Upper lobe of left lung (tissue), 4 donors: Measurements from ENCODE around the gene RASSF4.

Source experiments
- CTCF ChIP-seq, 6 experiments: fragments of 450-650 bp in 4 of 6; fragments of 200-600 bp in 2 of 6; sonication (generic) in 2 of 6; IDR thresholded peaks; one replicate each; pipeline ENCODE4 v1.5.1; 2016 to 2019; ENCODE audit warnings: antibody characterized with exemption in 6 of 6
- EP300 ChIP-seq, 4 donors: sonication (generic); formaldehyde crosslinking; IDR thresholded peaks; one replicate each; pipeline ENCODE4 v1.5.1; 2017; ENCODE audit warnings: antibody characterized with exemption in 4 of 4, control low read depth in 2 of 4
- POLR2A ChIP-seq, 4 donors: fragments of 450-650 bp; IDR thresholded peaks; one replicate each; pipeline ENCODE4 v1.5.1; 2016 to 2017; ENCODE audit warnings: antibody characterized with exemption in 4 of 4, mild to moderate bottlenecking in 2 of 4
- POLR2AphosphoS5 ChIP-seq, 2 donors: sonication (generic); formaldehyde crosslinking; IDR thresholded peaks; one replicate each; pipeline ENCODE4 v1.5.1; 2017; ENCODE audit warnings: antibody characterized with exemption in 2 of 2

GRCh38 chr10:44992070-44992731 is 32.6 kb downstream of the RASSF4 start:
- TF ChIP-seq CTCF (IDR thresholded peaks at IDR 0.05) (no peak), EP300 (IDR thresholded peaks at IDR 0.05) (no peak), POLR2A (IDR thresholded peaks at IDR 0.05) (no peak), POLR2AphosphoS5 (IDR thresholded peaks at IDR 0.05) (no peak)
